ENCODE results near the gene POU1F1. TPM values are rescaled to one million over a fixed set of nuclear protein-coding genes. Genes with fewer than 3 reads are reported as not detected.

The POU1F1 gene
- total RNA-seq, 6 donors from 2014 or later, result not detected

- peaks cover 0 to 3% (median 0%) of the 10 kb centered on the region in 4 donors for H3K4me1 ChIP-seq
- peak overlapping the region in 2 of 4 donors; percentile 12 to 16 for H3K27ac ChIP-seq
- DNase-seq, result no peak
- TF ChIP-seq POLR2AphosphoS5 (IDR thresholded peaks at IDR 0.05), result no peak
- no peak for TF ChIP-seq POLR2A (IDR thresholded peaks at IDR 0.05)
- TF ChIP-seq, protein P1, sequence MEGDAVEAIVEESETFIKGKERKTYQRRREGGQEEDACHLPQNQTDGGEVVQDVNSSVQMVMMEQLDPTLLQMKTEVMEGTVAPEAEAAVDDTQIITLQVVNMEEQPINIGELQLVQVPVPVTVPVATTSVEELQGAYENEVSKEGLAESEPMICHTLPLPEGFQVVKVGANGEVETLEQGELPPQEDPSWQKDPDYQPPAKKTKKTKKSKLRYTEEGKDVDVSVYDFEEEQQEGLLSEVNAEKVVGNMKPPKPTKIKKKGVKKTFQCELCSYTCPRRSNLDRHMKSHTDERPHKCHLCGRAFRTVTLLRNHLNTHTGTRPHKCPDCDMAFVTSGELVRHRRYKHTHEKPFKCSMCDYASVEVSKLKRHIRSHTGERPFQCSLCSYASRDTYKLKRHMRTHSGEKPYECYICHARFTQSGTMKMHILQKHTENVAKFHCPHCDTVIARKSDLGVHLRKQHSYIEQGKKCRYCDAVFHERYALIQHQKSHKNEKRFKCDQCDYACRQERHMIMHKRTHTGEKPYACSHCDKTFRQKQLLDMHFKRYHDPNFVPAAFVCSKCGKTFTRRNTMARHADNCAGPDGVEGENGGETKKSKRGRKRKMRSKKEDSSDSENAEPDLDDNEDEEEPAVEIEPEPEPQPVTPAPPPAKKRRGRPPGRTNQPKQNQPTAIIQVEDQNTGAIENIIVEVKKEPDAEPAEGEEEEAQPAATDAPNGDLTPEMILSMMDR (IDR thresholded peaks at IDR 0.05), result no peak
- 23 to 24% methylated on average over 4 of the region's 4 CpGs for WGBS, 2 donors
- no peaks in the 10 kb centered on the region for H3K9me3 ChIP-seq
- no peak overlapping the region for H3K4me3 ChIP-seq
- ATAC-seq (ENCODE audit: low FRiP score in 2 of 2), result no peak
- H3K36me3 ChIP-seq, result no peaks in the 10 kb centered on the region
- H3K27me3 ChIP-seq, result no peaks in the 10 kb centered on the region
These were observed 5.3 kb downstream of the POU1F1 start for GRCh38 chr3:87270908-87271700.

GRCh38 chr3:87269723-87270122 lies 6.7 kb downstream of the POU1F1 start:
- Histone ChIP-seq H3K4me1 (peaks cover 0 to 3% (median 0%) of the 10 kb centered on the region in 4 donors), H3K9me3 (no peaks in the 10 kb centered on the region), H3K27me3 (no peaks in the 10 kb centered on the region), H3K27ac (no peak overlapping the region), H3K4me3 (no peak overlapping the region), H3K36me3 (no peaks in the 10 kb centered on the region)
- DNase-seq (no peak), ATAC-seq (ENCODE audit: low FRiP score in 2 of 2) (no peak)
- TF ChIP-seq, protein P1 (IDR thresholded peaks at IDR 0.05), result no peak
- TF ChIP-seq POLR2A (IDR thresholded peaks at IDR 0.05), result no peak
- no peak for TF ChIP-seq POLR2AphosphoS5 (IDR thresholded peaks at IDR 0.05)
- no peak for TF ChIP-seq EP300 (IDR thresholded peaks at IDR 0.05)

DNA sequence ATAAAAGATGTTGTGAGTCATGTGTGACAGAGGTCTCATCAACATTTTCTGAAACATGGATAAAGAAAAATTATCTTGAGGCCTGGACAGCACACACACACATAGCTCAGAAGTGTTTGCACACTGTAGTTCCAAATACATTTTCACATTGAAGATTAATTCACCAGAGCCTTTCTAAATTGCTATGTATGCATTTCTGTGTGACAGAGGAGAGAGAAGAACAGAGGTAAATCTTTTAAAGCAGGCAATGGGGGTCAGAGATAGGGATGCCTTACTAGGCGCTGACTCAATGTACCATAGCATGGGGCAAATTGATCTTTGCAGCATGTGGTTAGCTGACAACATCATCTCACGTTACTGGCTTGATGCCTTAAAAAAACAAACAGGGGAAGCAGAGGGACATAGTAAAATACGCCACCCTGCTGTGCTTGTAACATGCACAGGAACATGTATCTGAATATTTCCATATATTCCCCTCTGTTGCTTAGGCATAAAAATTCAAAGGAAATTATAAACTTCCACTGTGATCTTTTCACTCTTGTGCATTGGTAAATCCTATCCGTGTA lies 7.7 kb downstream of the POU1F1 start:
- no peak for ATAC-seq (ENCODE audit: low FRiP score in 2 of 2)
- TF ChIP-seq POLR2AphosphoS5 (IDR thresholded peaks at IDR 0.05) (no peak), POLR2A (IDR thresholded peaks at IDR 0.05) (no peak), EP300 (IDR thresholded peaks at IDR 0.05) (no peak)
- TF ChIP-seq, protein P1 (IDR thresholded peaks at IDR 0.05), result no peak
- Histone ChIP-seq H3K4me1 (peaks cover 0 to 3% (median 0%) of the 10 kb centered on the region in 4 donors), H3K4me3 (no peak overlapping the region), H3K27me3 (no peaks in the 10 kb centered on the region), H3K27ac (no peak overlapping the region), H3K36me3 (no peaks in the 10 kb centered on the region), H3K9me3 (no peaks in the 10 kb centered on the region)
- 78 to 79% methylated on average over 4 of the region's 4 CpGs for WGBS, 2 donors
- no peak for DNase-seq

- H3K9me3 ChIP-seq, result no peaks in the 10 kb centered on the region
- H3K36me3 ChIP-seq, result no peaks in the 10 kb centered on the region
- no peak overlapping the region for H3K4me3 ChIP-seq
- ATAC-seq (ENCODE audit: low FRiP score in 2 of 2) (no peak), DNase-seq (no peak)
- H3K4me1 ChIP-seq, result peaks cover 0 to 3% (median 0%) of the 10 kb centered on the region in 4 donors
- no peak for TF ChIP-seq POLR2A (IDR thresholded peaks at IDR 0.05)
- TF ChIP-seq EP300 (IDR thresholded peaks at IDR 0.05), result no peak
- TF ChIP-seq POLR2AphosphoS5 (IDR thresholded peaks at IDR 0.05), result no peak
- TF ChIP-seq, protein P1 (IDR thresholded peaks at IDR 0.05), result no peak
- H3K27ac ChIP-seq, result no peak overlapping the region
- H3K27me3 ChIP-seq, result no peaks in the 10 kb centered on the region
- 76 to 78% methylated on average over 8 of the region's 8 CpGs for WGBS, 2 donors
These were observed 8.3 kb downstream of the POU1F1 start for GRCh38 chr3:87267953-87268645.

All from upper lobe of left lung (tissue), 6 donors.